ENCODE measurements around the gene LY6G6C. TPM values are rescaled to one million over a fixed set of nuclear protein-coding genes. Genes with fewer than 3 reads are reported as not detected.

The LY6G6C gene
- total and polyA plus RNA-seq, 2 experiments from 2014 or later, result not detected

- Histone ChIP-seq H3K79me2 (replicated peaks; ENCODE audit: insufficient read depth) (no peaks in the 10 kb centered on the region), H3K9me2 (ENCODE audit: insufficient read depth) (no peaks in the 10 kb centered on the region), H3K4me3 (no peak overlapping the region), H3K4me2 (no peak overlapping the region), H4K20me1 (replicated peaks; ENCODE audit: insufficient read depth) (no peaks in the 10 kb centered on the region; the same call in 1 of the 2 replicates), H3K4me1 (ENCODE audit: insufficient read depth) (peaks cover 4% of the 10 kb centered on the region; the same call in 1 of the 2 replicates), H3K36me3 (ENCODE audit: insufficient read depth) (no peaks in the 10 kb centered on the region), H2AFZ (no peak overlapping the region), H3F3A (replicated peaks; ENCODE audit: low read depth) (peaks cover 7% of the 10 kb centered on the region; the same call in 1 of the 2 replicates), H3K27ac (ENCODE audit: low read depth) (no peak overlapping the region), H3K27me3 (ENCODE audit: insufficient read depth) (peaks cover 10% of the 10 kb centered on the region)
- DNase-seq (ENCODE audit: low spot score) (no peak), ATAC-seq (no peak)
- Mint-ChIP-seq H3K9me3 (no peaks in the 10 kb centered on the region; the same call in 1 of the 3 replicates), H3K27ac (no peak overlapping the region), H3K4me1 (peaks cover 13% of the 10 kb centered on the region), H3K27me3 (ENCODE audit: insufficient read depth, low read depth, poor library complexity) (peaks cover 33% of the 10 kb centered on the region), H3K36me3 (ENCODE audit: low read depth) (peaks cover 14% of the 10 kb centered on the region), H3K4me3 (no peak overlapping the region)
- TF ChIP-seq ZNF331 (CRISPR knock-in tag; IDR thresholded peaks at IDR 0.05; ENCODE audit: low read depth) (no peak), NANOG (IDR thresholded peaks at IDR 0.05; ENCODE audit: borderline replicate concordance) (no peak), ZNF114 (CRISPR knock-in tag; IDR thresholded peaks at IDR 0.05) (no peak)
- TF ChIP-seq, protein P1, sequence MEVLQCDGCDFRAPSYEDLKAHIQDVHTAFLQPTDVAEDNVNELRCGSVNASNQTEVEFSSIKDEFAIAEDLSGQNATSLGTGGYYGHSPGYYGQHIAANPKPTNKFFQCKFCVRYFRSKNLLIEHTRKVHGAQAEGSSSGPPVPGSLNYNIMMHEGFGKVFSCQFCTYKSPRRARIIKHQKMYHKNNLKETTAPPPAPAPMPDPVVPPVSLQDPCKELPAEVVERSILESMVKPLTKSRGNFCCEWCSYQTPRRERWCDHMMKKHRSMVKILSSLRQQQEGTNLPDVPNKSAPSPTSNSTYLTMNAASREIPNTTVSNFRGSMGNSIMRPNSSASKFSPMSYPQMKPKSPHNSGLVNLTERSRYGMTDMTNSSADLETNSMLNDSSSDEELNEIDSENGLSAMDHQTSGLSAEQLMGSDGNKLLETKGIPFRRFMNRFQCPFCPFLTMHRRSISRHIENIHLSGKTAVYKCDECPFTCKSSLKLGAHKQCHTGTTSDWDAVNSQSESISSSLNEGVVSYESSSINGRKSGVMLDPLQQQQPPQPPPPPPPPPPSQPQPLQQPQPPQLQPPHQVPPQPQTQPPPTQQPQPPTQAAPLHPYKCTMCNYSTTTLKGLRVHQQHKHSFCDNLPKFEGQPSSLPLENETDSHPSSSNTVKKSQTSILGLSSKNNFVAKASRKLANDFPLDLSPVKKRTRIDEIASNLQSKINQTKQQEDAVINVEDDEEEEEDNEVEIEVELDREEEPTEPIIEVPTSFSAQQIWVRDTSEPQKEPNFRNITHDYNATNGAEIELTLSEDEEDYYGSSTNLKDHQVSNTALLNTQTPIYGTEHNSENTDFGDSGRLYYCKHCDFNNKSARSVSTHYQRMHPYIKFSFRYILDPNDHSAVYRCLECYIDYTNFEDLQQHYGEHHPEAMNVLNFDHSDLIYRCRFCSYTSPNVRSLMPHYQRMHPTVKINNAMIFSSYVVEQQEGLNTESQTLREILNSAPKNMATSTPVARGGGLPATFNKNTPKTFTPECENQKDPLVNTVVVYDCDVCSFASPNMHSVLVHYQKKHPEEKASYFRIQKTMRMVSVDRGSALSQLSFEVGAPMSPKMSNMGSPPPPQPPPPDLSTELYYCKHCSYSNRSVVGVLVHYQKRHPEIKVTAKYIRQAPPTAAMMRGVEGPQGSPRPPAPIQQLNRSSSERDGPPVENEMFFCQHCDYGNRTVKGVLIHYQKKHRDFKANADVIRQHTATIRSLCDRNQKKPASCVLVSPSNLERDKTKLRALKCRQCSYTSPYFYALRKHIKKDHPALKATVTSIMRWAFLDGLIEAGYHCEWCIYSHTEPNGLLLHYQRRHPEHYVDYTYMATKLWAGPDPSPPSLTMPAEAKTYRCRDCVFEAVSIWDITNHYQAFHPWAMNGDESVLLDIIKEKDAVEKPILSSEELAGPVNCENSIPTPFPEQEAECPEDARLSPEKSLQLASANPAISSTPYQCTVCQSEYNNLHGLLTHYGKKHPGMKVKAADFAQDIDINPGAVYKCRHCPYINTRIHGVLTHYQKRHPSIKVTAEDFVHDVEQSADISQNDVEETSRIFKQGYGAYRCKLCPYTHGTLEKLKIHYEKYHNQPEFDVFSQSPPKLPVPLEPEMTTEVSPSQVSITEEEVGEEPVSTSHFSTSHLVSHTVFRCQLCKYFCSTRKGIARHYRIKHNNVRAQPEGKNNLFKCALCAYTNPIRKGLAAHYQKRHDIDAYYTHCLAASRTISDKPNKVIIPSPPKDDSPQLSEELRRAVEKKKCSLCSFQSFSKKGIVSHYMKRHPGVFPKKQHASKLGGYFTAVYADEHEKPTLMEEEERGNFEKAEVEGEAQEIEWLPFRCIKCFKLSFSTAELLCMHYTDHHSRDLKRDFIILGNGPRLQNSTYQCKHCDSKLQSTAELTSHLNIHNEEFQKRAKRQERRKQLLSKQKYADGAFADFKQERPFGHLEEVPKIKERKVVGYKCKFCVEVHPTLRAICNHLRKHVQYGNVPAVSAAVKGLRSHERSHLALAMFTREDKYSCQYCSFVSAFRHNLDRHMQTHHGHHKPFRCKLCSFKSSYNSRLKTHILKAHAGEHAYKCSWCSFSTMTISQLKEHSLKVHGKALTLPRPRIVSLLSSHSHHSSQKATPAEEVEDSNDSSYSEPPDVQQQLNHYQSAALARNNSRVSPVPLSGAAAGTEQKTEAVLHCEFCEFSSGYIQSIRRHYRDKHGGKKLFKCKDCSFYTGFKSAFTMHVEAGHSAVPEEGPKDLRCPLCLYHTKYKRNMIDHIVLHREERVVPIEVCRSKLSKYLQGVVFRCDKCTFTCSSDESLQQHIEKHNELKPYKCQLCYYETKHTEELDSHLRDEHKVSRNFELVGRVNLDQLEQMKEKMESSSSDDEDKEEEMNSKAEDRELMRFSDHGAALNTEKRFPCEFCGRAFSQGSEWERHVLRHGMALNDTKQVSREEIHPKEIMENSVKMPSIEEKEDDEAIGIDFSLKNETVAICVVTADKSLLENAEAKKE (CRISPR knock-in tag; IDR thresholded peaks at IDR 0.05), result no peak
These were observed 44.6 kb downstream of the LY6G6C start for GRCh38 chr6:31676904-31677303.

GRCh38 chr6:31676322-31676903 is 45.1 kb downstream of the LY6G6C start:
- ATAC-seq, result no peak
- TF ChIP-seq ETS1 (IDR thresholded peaks at IDR 0.05) (no peak), REST (IDR thresholded peaks at IDR 0.05; ENCODE audit: unreplicated experiment) (no peak), ZNF331 (CRISPR knock-in tag; IDR thresholded peaks at IDR 0.05; ENCODE audit: low read depth) (no peak), CREB1 (CRISPR knock-in tag; IDR thresholded peaks at IDR 0.05; ENCODE audit: low read depth) (no peak), POLR2AphosphoS5 (IDR thresholded peaks at IDR 0.05; ENCODE audit: low read depth) (no peak)

More at GRCh38 chr6:31676322-31676903, 45.1 kb downstream of the LY6G6C start:
- H3F3A ChIP-seq (replicated peaks; ENCODE audit: low read depth), result peaks cover 5% of the 10 kb centered on the region; the same call in 1 of the 2 replicates
- H3K4me2 ChIP-seq, result no peak overlapping the region
- no peaks in the 10 kb centered on the region for H3K79me2 ChIP-seq (replicated peaks; ENCODE audit: insufficient read depth)
- Mint-ChIP-seq H3K4me1 (peaks cover 10% of the 10 kb centered on the region), H3K9me3 (no peaks in the 10 kb centered on the region; the same call in 2 of the 3 replicates), H3K27me3 (ENCODE audit: insufficient read depth, low read depth, poor library complexity) (peaks cover 28% of the 10 kb centered on the region), H3K27ac (no peak overlapping the region), H3K4me3 (no peak overlapping the region; the same call in 2 of the 3 replicates), H3K36me3 (ENCODE audit: low read depth) (peaks cover 19% of the 10 kb centered on the region)
- H4K20me1 ChIP-seq (replicated peaks; ENCODE audit: insufficient read depth), result no peaks in the 10 kb centered on the region; the same call in 1 of the 2 replicates
- no peak overlapping the region for H3K27ac ChIP-seq (ENCODE audit: low read depth)
- H3K36me3 ChIP-seq (ENCODE audit: insufficient read depth), result peaks cover 1% of the 10 kb centered on the region; the same call in 1 of the 2 replicates
- peaks cover 6% of the 10 kb centered on the region for H3K27me3 ChIP-seq (ENCODE audit: insufficient read depth)
- no peak overlapping the region for H2AFZ ChIP-seq
- no peaks in the 10 kb centered on the region for H3K4me1 ChIP-seq (ENCODE audit: insufficient read depth)
- H3K9me2 ChIP-seq (ENCODE audit: insufficient read depth), result no peaks in the 10 kb centered on the region
- H3K4me3 ChIP-seq, result no peak overlapping the region
- DNase-seq (ENCODE audit: low spot score), result no peak
